Measurements from ENCODE around the gene LAMB4. TPM values are rescaled to one million over a fixed set of nuclear protein-coding genes. Genes with fewer than 3 reads are reported as not detected.

The LAMB4 gene
- total RNA-seq, 2 donors from 2014 or later, result 0.26 to 2.0 TPM

DNA sequence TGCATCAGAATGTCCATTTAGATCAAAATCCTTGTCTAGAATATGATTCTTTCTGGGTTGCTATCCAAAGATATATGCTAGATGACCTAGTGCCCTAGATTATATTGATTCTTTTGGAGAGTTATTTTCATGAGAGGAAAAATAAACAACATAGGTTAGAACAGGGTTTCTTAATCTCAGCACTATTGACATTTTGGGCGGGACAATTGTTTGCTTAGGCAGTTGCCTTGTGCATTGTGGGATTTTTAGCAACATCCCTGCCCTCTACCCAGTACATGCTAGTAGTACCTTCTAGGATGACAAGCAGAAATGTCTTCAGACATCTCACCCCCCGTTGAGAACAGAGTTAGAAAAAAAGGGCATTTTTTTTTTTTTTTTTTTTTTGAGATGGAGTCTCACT lies 102.0 kb downstream of the LAMB4 start:
- Histone ChIP-seq H3K27ac (no peak overlapping the region), H3K36me3 (replicated peaks in 1 of 2; ENCODE audit: insufficient read depth in 1 of 2, low read depth in 2 of 2) (no peaks in the 10 kb centered on the region), H3K4me3 (no peak overlapping the region), H3K27me3 (no peaks in the 10 kb centered on the region), H3K9me3 (no peaks in the 10 kb centered on the region), H3K4me1 (peaks cover under 1% of the 10 kb centered on the region)
- TF ChIP-seq POLR2A (IDR thresholded peaks at IDR 0.05), result no peak
- no peak for TF ChIP-seq CTCF (IDR thresholded peaks at IDR 0.05)
- DNase-seq, result no peak
- 29 to 34% methylated on average over 2 of the region's 2 CpGs for WGBS, 2 donors
- intact Hi-C loops (cut with DNase I), result no loop called here
- ATAC-seq, result no peak

- Histone ChIP-seq H3K27ac (no peak overlapping the region), H3K27me3 (no peaks in the 10 kb centered on the region), H3K9me3 (no peaks in the 10 kb centered on the region), H3K4me3 (no peak overlapping the region), H3K36me3 (replicated peaks in 1 of 2; ENCODE audit: insufficient read depth in 1 of 2, low read depth in 2 of 2) (no peaks in the 10 kb centered on the region), H3K4me1 (no peaks in the 10 kb centered on the region)
- WGBS, 2 donors, result 66 to 71% methylated on average over 1 of the region's 1 CpG
- no peak for DNase-seq
- TF ChIP-seq CTCF (IDR thresholded peaks at IDR 0.05) (no peak), POLR2A (IDR thresholded peaks at IDR 0.05) (no peak)
- ATAC-seq, result no peak
- intact Hi-C loops (cut with DNase I), result no loop called here
Measured at GRCh38 chr7:108027239-108027638, 102.9 kb downstream of the LAMB4 start.

- H3K27me3 ChIP-seq, result no peaks in the 10 kb centered on the region
- intact Hi-C loops (cut with DNase I), result no loop called here
- 94 to 100% methylated on average over 3 of the region's 3 CpGs for WGBS, 2 donors
- TF ChIP-seq CTCF (IDR thresholded peaks at IDR 0.05) (no peak), POLR2A (IDR thresholded peaks at IDR 0.05) (no peak)
- no peak overlapping the region for H3K27ac ChIP-seq
- ATAC-seq (no peak), DNase-seq (no peak)
- H3K9me3 ChIP-seq, result no peaks in the 10 kb centered on the region
- H3K4me1 ChIP-seq, result no peaks in the 10 kb centered on the region
- no peak overlapping the region for H3K4me3 ChIP-seq
- no peaks in the 10 kb centered on the region for H3K36me3 ChIP-seq (replicated peaks in 1 of 2; ENCODE audit: insufficient read depth in 1 of 2, low read depth in 2 of 2)
Measured at GRCh38 chr7:108026647-108027046, 103.5 kb downstream of the LAMB4 start.

DNA sequence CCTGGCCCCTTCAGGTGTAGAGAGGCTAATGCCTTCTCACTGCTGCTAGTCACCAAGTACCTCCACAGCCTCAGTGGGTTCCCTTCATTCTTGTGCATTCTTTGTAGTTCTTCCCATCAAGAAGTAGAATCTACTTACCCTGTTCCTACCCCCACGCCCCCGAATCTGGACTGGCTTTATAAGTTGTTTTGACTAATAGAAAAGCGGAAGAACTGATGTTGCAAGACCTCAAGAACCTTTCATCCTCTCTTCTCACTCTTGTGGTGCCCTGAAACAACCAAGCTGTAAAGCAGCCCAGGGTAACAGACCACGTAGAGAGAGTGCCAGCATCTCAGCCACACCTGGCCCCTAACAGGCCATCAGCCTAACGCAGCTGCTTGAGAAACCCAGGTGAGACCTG lies 104.0 kb downstream of the LAMB4 start:
- TF ChIP-seq CTCF (IDR thresholded peaks at IDR 0.05) (no peak), POLR2A (IDR thresholded peaks at IDR 0.05) (no peak)
- WGBS, 2 donors, result 93 to 94% methylated on average over 5 of the region's 5 CpGs
- Histone ChIP-seq H3K27me3 (no peaks in the 10 kb centered on the region), H3K9me3 (no peaks in the 10 kb centered on the region), H3K4me3 (no peak overlapping the region), H3K27ac (no peak overlapping the region), H3K4me1 (no peaks in the 10 kb centered on the region), H3K36me3 (replicated peaks in 1 of 2; ENCODE audit: insufficient read depth in 1 of 2, low read depth in 2 of 2) (no peaks in the 10 kb centered on the region)
- DNase-seq, result no peak
- no peak for ATAC-seq
- intact Hi-C loops (cut with DNase I), result no loop called here

DNA sequence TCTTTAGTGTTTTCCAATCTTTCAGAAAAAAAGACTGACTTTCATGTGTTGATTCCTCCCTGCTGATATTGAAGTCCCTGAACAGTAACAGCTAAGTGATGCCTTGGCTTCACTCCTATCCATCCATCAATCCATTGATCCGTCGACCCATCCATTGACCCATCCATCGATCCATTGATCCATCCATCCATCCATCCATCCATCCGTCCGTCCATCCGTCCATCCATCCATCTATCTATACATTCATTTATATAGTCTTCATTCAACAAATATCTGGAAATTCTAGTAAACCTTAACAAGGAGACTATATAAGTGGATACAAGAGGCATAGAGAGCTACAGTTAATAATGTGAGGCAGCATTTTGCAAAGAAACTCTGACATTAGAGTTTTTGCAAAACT lies 105.6 kb downstream of the LAMB4 start:
- intact Hi-C loops (cut with DNase I), result no loop called here
- Histone ChIP-seq H3K4me3 (no peak overlapping the region), H3K36me3 (replicated peaks in 1 of 2; ENCODE audit: insufficient read depth in 1 of 2, low read depth in 2 of 2) (no peaks in the 10 kb centered on the region), H3K9me3 (no peaks in the 10 kb centered on the region), H3K27ac (no peak overlapping the region), H3K4me1 (no peaks in the 10 kb centered on the region), H3K27me3 (no peaks in the 10 kb centered on the region)
- 84 to 89% methylated on average over 6 of the region's 6 CpGs for WGBS, 2 donors
- DNase-seq, result no peak
- no peak for TF ChIP-seq POLR2A (IDR thresholded peaks at IDR 0.05)
- no peak for TF ChIP-seq CTCF (IDR thresholded peaks at IDR 0.05)
- no peak for ATAC-seq

Measured in body of pancreas (tissue), 4 donors.